Astrocyte (in vitro differentiated cells and primary cell): ENCODE measurements around the gene MEIKIN. TPM values are rescaled to one million over a fixed set of nuclear protein-coding genes. Genes with fewer than 3 reads are reported as not detected.

Experiments
- DNase-seq: peaks from one replicate; pipeline ENCODE4 v3.0.0-alpha.2; 2010; ENCODE audit warnings: low read depth
- FAIRE-seq: peaks from 2 replicates; lab custom pipeline; 2011; peaks lifted over from hg19 to GRCh38; lab: Jason Lieb, UNC
- H2AFZ ChIP-seq: 2 replicates; pipeline ENCODE4 v1.6.0; 2012; ENCODE audit warnings: low read depth, low read length, inconsistent platforms
- H3K27ac ChIP-seq: 2 replicates; pipeline ENCODE4 v1.5.1; 2011; ENCODE audit warnings: low read depth, low read length, inconsistent platforms
- H3K27me3 ChIP-seq: 2 replicates; pipeline ENCODE4 v1.6.0; 2011; ENCODE audit warnings: low read length, inconsistent platforms; ENCODE audit not compliant: insufficient read depth
- H3K36me3 ChIP-seq: 2 replicates; pipeline ENCODE4 v1.5.1; 2011; ENCODE audit warnings: low read length, inconsistent platforms; ENCODE audit not compliant: insufficient read depth
- H3K4me1 ChIP-seq: 2 replicates; pipeline ENCODE4 v1.5.1; 2011; ENCODE audit warnings: low read length, inconsistent platforms; ENCODE audit not compliant: insufficient read depth
- H3K4me2 ChIP-seq: 2 replicates; pipeline ENCODE4 v1.6.0; 2012; ENCODE audit warnings: low read length, inconsistent platforms
- H3K4me3 ChIP-seq: 2 replicates; pipeline ENCODE4 v1.5.1; 2011; ENCODE audit warnings: low read depth, mild to moderate bottlenecking, low read length, inconsistent platforms; ENCODE audit not compliant: insufficient read depth
- H3K79me2 ChIP-seq: 2 replicates; pipeline ENCODE4 v1.6.0; 2012; ENCODE audit warnings: mild to moderate bottlenecking, low read length, inconsistent platforms; ENCODE audit not compliant: insufficient read depth
- H3K9ac ChIP-seq: 2 replicates; pipeline ENCODE4 v1.6.0; 2012; ENCODE audit warnings: mild to moderate bottlenecking, low read length, inconsistent platforms
- H3K9me3 ChIP-seq: 2 replicates; pipeline ENCODE4 v1.5.1; 2012; ENCODE audit warnings: low read depth, mild to moderate bottlenecking, low read length, inconsistent platforms; ENCODE audit not compliant: insufficient read depth
- H4K20me1 ChIP-seq: 2 replicates; pipeline ENCODE4 v1.6.0; 2012; ENCODE audit warnings: low read length, inconsistent platforms; ENCODE audit not compliant: insufficient read depth
- H3K27ac Mint-ChIP-seq: one replicate; pipeline ENCODE4 v1.8.0; 2021; ENCODE audit warnings: mild to moderate bottlenecking, mixed read lengths; ENCODE audit not compliant: unreplicated experiment
- H3K27me3 Mint-ChIP-seq: one replicate; pipeline ENCODE4 v1.8.0; 2021; ENCODE audit warnings: low read depth, mixed read lengths; ENCODE audit not compliant: unreplicated experiment
- H3K36me3 Mint-ChIP-seq: one replicate; pipeline ENCODE4 v1.8.0; 2021; ENCODE audit warnings: low read depth, mixed read lengths; ENCODE audit not compliant: unreplicated experiment
- H3K4me1 Mint-ChIP-seq: one replicate; pipeline ENCODE4 v1.8.0; 2021; ENCODE audit warnings: low read depth, mixed read lengths; ENCODE audit not compliant: unreplicated experiment
- H3K4me3 Mint-ChIP-seq: one replicate; pipeline ENCODE4 v1.8.0; 2021; ENCODE audit warnings: mild to moderate bottlenecking, moderate library complexity, mixed read lengths; ENCODE audit not compliant: unreplicated experiment
- H3K9me3 Mint-ChIP-seq: one replicate; pipeline ENCODE4 v1.8.0; 2021; ENCODE audit warnings: mild to moderate bottlenecking, mixed read lengths; ENCODE audit not compliant: unreplicated experiment
- CTCF ChIP-seq: IDR thresholded peaks from 2 replicates; pipeline ENCODE4 v1.5.1; 2011; ENCODE audit warnings: low read depth, mild to moderate bottlenecking, inconsistent platforms, low read length, moderate library complexity; ENCODE audit not compliant: insufficient read depth
- EZH2 ChIP-seq: IDR thresholded peaks from 2 replicates; pipeline ENCODE4 v1.6.1; 2012; ENCODE audit warnings: mild to moderate bottlenecking, low read length, inconsistent platforms; ENCODE audit not compliant: insufficient read depth
- total RNA-seq: library from RNA; stranded (reverse); gene quantifications from 2 replicates; pipeline ENCODE4 v1.2.1, GENCODE V29; 2021

MEIKIN gene
- total RNA-seq, 1 donor from 2014 or later = not detected

DNA sequence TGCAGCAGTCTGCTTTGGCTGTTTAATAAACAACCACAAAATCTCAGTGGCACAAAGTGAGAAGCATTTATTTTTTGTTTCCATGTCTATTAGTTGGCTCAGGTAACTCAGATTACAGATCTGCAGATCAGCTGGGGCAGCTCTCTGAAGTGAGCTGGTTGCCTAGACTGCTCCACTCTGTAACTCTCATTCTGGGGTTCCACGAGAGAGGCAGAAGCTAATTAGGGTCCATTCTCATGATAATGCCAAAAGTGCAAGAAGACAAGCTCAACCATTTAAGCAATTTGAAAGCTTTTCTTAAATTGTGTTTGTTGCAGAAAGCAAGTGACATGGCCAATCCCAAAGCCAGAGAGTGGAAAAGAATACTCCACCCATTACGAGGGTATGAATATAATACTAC lies 13.2 kb downstream of the MEIKIN start:
- no peak for TF ChIP-seq EZH2
- no peak for TF ChIP-seq CTCF
- Histone ChIP-seq H3K4me3 (no peak overlapping the region), H3K4me1 (no peaks in the 10 kb centered on the region), H3K79me2 (no peaks in the 10 kb centered on the region), H2AFZ (no peak overlapping the region), H4K20me1 (no peaks in the 10 kb centered on the region), H3K9ac (no peak overlapping the region), H3K9me3 (no peaks in the 10 kb centered on the region), H3K36me3 (no peaks in the 10 kb centered on the region), H3K27ac (no peak overlapping the region), H3K4me2 (no peak overlapping the region), H3K27me3 (no peaks in the 10 kb centered on the region)
- H3K27me3 Mint-ChIP-seq = no peaks in the 10 kb centered on the region
- H3K4me3 Mint-ChIP-seq = no peak overlapping the region
- no peak for FAIRE-seq
- no peak for DNase-seq
- no peak overlapping the region for H3K27ac Mint-ChIP-seq
- no peaks in the 10 kb centered on the region for H3K4me1 Mint-ChIP-seq
- H3K36me3 Mint-ChIP-seq = no peaks in the 10 kb centered on the region
- H3K9me3 Mint-ChIP-seq = peaks cover 11% of the 10 kb centered on the region

DNA sequence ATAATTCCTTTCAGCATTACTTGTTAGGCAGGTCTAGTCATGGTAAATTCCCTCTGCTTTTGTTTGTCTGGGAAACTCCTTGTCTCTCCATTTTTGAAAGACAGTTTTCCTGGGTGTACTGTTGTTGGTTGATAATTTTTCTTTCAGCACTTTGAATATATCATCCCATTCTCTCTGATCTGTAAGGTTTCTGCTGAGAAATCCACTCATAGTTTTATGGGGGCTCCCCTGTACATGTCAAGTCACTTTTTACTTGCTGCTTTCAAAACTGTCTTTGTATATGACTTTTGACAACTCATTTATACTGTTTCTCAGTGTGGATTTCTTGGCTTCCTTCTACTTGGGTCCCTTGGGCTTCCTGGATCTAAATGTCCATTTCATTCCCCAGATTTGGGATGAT lies 16.5 kb downstream of the MEIKIN start:
- no peaks in the 10 kb centered on the region for H3K36me3 ChIP-seq
- Mint-ChIP-seq H3K27ac (no peak overlapping the region), H3K4me1 (no peaks in the 10 kb centered on the region), H3K36me3 (peaks cover 2% of the 10 kb centered on the region), H3K27me3 (no peaks in the 10 kb centered on the region), H3K9me3 (peaks cover 19% of the 10 kb centered on the region), H3K4me3 (no peak overlapping the region)
- H3K9ac ChIP-seq = no peak overlapping the region
- no peaks in the 10 kb centered on the region for H3K79me2 ChIP-seq
- H3K4me3 ChIP-seq = no peak overlapping the region
- no peak for TF ChIP-seq EZH2
- TF ChIP-seq CTCF = no peak
- no peak overlapping the region for H3K27ac ChIP-seq
- no peaks in the 10 kb centered on the region for H3K9me3 ChIP-seq
- H3K4me2 ChIP-seq = no peak overlapping the region
- H3K27me3 ChIP-seq = no peaks in the 10 kb centered on the region
- no peak for DNase-seq
- no peaks in the 10 kb centered on the region for H3K4me1 ChIP-seq
- no peaks in the 10 kb centered on the region for H4K20me1 ChIP-seq
- no peak overlapping the region for H2AFZ ChIP-seq
- no peak for FAIRE-seq

DNA sequence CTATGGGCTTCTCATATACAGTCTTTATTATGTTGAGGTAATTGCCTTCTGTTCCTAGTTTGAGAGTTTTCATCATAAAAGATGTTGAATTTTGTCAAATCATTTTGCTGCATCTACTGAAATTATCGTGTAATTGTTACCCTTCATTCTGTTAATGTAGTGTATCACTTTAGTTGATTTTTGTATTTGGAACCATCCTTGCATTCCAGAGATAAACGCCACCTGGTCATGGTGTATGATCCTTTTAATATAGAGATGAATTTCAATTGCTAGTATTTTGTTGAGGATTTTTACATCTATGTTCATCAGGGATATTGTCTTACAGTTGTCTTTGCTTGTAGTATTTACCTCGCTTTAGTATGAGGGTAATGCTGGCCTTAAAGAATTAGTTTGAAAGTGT lies 19.3 kb downstream of the MEIKIN start:
- no peaks in the 10 kb centered on the region for H3K36me3 ChIP-seq
- Mint-ChIP-seq H3K9me3 (peaks cover 16% of the 10 kb centered on the region), H3K36me3 (peaks cover 2% of the 10 kb centered on the region), H3K27me3 (no peaks in the 10 kb centered on the region), H3K4me1 (no peaks in the 10 kb centered on the region), H3K27ac (no peak overlapping the region), H3K4me3 (no peak overlapping the region)
- no peaks in the 10 kb centered on the region for H3K27me3 ChIP-seq
- no peaks in the 10 kb centered on the region for H3K9me3 ChIP-seq
- TF ChIP-seq CTCF (no peak), EZH2 (no peak)
- no peak overlapping the region for H3K9ac ChIP-seq
- H3K27ac ChIP-seq = no peak overlapping the region
- no peaks in the 10 kb centered on the region for H3K79me2 ChIP-seq
- no peak overlapping the region for H3K4me3 ChIP-seq
- FAIRE-seq (no peak), DNase-seq (no peak)
- H4K20me1 ChIP-seq = no peaks in the 10 kb centered on the region
- H3K4me1 ChIP-seq = no peaks in the 10 kb centered on the region
- no peak overlapping the region for H2AFZ ChIP-seq
- no peak overlapping the region for H3K4me2 ChIP-seq
